SHP77 (cell line): ENCODE data around the gene CPNE4.

Experiments used
- DNase-seq, 2 experiments: peaks; one replicate each; lab custom pipeline; 2025; lab: John Stamatoyannopoulos, UW

The CPNE4 gene

GRCh38 chr3:131735116-131735515, 299.7 kb downstream of the CPNE4 start:
- DNase-seq: no peak

- DNase-seq: no peak
Measured at GRCh38 chr3:131733086-131733841, 301.6 kb downstream of the CPNE4 start.

GRCh38 chr3:131731709-131732108, 303.1 kb downstream of the CPNE4 start:
- no peak for DNase-seq

DNA sequence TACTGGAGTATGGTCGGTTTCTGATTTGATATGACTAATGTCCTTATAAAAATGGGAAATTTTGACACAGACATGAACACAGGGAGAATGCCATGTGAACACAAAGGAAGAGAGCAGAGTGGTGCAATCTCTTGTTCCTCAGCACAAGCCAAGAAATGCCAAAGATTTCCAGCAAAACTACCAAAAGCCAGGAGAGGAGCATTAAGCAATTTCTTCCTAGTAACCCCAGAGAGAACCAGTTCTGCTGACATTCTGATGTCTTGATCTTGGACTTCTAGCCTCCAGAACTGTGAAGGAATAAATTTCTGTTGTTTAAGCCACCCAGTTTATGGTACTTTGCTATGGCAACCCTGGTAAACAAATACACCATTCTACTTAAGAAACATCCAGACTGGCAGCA, 304.2 kb downstream of the CPNE4 start:
- DNase-seq: no peak

GRCh38 chr3:131729643-131730017, 305.2 kb downstream of the CPNE4 start:
- DNase-seq: no peak

DNA sequence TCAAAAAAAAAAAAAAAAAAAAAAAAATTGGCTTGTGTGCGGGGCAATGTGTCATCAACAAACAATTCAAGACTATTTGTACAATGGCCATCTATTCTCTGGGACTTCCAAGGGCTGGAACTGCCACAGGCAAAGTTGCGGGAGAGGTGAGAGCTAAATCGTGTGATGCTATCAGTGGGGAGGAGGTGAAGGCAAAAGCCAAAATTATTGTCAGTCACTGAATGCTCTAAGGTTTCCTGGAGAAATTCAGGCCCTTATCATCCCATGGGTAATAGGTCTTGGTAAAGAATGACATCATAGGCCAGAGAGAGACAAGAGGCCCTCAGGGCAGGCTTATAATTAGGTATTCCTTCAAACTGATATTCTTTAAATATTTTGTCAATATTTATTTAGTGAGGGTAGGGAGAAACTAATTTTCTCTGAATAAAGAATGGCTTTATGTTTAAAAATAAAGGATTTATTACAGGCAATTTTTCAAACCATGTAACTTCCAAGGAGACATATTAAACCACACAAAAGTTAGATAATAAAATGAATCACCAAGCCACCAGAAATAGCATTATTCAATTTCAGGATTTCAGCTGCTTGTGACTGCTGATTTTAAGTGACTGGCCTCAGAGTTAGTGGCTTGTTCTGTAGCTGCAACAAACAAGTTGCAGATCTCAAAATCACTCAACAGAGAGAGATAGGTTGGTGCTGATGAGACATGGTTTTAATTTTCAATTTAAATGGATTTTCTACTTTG, 305.7 kb downstream of the CPNE4 start:
- DNase-seq: no peak

GRCh38 chr3:131725414-131725813, 309.4 kb downstream of the CPNE4 start:
- no peak for DNase-seq

DNA sequence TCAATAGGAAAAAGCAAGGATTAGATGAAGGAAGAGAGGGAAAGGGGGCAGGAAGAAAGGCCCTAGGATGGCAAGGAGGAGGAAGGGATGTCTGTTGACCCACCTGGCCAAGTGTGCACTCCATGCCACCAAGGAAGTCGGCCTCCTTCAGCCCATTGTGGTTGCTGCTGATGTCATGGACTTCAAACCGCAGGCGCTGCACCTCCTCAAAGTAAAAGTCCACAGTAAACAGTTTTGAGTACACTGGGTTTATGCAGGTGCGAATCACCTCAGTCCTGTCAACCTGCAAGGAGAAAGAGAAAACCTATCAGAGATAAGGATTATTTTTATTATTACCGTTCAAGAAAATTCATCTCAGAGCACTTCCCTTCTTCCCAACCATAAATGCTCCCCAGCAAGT, 311.5 kb downstream of the CPNE4 start:
- DNase-seq: no peak

GRCh38 chr3:131717493-131717892, 317.3 kb downstream of the CPNE4 start:
- no peak for DNase-seq

DNA sequence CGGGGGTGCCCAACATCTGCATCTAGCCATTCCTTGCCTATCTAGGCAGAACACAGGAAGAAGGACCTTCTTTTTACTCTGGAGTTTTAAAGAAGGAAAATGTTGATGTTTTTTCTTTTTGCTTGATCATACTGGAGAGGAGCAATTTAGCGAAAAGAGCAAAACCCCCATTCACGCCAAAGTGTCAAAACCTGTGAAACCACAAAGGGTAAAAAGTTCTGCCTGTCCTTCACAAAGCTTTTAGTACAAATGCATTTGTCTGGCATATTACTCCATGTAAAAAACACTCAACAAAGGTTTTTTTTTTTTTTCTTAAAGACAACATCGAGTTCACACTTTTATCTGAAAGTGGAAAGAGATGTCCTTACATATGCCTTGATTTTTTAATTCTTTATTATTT, 317.9 kb downstream of the CPNE4 start:
- no peak for DNase-seq

GRCh38 chr3:131716007-131716406, 318.8 kb downstream of the CPNE4 start:
- DNase-seq: no peak

DNA sequence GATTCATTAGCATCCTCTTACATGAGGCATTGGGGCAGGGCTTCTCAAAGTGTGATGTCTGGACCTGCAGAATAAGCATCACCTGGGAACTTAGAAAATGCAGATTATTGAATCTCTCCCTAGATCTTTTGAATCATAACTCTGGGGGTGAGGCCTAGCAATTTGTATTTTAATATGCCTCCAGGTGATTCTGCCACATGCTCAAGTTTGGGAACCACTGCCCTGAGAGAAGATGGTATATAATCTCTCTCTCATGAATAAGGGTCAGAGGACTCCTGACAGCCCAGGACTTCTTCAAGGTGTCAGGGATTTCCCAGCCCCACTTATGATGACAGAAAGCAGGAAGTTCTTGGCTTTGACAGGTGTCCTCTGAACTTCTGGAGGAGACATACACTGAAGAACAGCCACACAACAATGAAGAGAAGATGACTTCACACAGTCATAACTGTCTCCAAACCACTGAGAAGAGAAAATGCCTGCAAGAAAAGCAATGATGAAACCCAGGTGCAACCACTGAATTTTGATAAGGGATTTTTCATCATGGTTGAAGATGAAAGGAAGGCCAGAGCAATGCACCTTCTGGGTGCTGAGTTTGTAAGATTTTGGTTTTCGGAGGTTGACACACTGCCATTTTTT, 320.1 kb downstream of the CPNE4 start:
- no peak for DNase-seq

DNA sequence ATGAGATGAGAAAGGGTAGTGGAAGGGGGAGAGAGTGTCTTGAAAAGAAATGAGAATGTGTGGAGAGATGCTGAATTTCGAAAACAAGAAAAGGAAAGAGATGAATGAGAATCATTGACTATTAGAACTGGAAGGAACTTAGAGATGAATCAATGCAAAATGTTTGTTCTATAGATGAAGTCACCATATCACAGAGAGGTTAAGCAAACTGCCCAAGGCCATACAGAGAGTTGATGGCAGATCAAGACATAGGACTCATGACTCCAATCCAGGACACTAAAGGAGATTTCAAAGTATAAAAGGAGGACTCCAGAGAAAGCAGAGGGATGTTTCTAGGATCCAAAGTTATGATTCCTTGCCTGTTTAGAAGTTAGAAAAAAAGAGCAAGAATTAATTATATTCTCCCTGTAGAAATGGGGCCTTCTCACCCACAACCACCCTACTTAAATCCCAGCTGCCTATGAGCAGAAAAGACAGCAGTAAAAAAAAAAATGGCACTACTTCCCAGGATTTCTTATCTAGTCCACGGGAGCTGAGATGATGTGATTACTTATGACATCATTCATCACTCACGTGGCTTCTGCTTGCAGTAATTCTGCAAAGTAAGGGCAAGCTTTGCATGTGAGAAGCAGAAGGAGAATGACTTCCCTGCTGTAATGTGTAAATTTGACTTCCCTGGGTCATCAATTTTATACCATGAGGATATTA, 321.2 kb downstream of the CPNE4 start:
- no peak for DNase-seq

GRCh38 chr3:131712662-131713061, 322.2 kb downstream of the CPNE4 start:
- DNase-seq: no peak

- no peak for DNase-seq
Measured at GRCh38 chr3:131711114-131711768, 323.6 kb downstream of the CPNE4 start.

- DNase-seq: no peak
Measured at GRCh38 chr3:131708241-131708640, 326.6 kb downstream of the CPNE4 start.

GRCh38 chr3:131705558-131706051, 329.2 kb downstream of the CPNE4 start:
- no peak for DNase-seq

DNA sequence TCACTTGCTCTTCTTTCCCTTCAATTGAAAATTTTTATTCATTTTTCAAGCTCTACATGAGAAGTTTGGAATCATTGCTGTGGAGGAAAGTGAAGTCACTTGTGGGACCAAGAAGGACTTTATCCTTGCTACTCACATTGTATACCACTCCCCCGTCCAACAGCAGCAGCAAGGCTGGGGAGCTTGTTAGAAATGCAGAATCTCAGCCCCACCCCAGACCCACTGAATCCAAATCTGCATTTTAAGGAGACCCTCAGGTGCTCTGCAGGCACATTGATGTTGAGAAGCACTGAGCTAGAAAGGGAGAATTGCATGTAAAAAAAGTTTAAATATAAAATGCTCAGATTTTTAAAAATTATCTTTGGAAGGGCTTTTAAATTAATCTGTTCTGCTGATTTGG, 329.7 kb downstream of the CPNE4 start:
- no peak for DNase-seq

DNA sequence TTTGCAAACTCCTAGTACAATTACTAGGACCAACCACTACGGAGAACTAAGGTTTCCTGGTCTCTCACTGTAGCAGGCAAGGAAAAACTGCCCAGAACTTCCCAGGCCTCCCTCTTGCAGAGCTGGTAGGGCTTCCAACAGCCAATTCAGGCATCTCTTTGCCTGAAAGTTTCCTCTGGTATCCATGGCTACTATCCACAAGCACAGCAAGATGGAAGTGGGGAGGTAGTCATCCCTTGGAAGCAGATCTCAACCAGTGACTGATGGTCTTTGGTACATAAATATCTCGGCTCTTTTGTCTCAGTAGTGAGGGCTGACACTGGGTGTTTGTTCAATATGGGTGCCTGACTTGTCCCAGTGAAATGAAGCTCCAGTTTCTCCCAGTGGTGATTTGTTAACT, 330.7 kb downstream of the CPNE4 start:
- DNase-seq: no peak

GRCh38 chr3:131702146-131702545, 332.7 kb downstream of the CPNE4 start:
- DNase-seq: no peak

DNA sequence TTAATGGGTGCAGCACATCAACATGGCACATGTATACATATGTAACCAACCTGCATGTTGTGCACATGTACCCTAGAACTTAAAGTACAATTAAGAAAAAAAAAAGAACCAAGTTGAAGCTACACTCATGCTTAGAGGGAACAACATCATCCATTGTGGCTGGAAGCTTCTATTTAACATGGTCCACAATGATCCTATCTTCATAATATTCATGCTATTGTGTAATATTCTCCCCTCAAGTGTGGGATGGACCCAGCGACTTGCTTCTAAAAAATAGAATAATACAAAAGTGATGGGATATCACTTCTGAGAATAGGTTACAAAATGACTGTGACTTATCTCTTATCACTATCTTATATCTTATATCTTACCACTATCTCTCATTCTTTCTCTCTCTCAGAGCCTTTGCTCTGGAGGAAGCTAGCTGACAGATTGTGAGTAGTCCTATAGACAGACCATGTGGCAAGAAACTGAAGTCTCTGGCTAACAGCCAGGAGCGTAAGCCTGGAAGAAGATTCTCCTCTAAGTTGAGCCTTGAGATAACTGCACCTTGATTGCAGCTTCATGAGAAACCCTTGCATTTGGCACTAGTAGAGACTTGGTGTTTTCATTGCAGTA, 333.6 kb downstream of the CPNE4 start:
- no peak for DNase-seq
